IMR-90 (cell line): ENCODE measurements around the gene FAM8A1.

ENCODE experiments used
- BHLHE40 ChIP-seq: fragments of 150-350 bp; IDR thresholded peaks from 2 replicates; pipeline ENCODE4 v1.6.1; 2016; ENCODE audit warnings: mild to moderate bottlenecking, low read depth, low read length
- CEBPB ChIP-seq: IDR thresholded peaks from 2 replicates; pipeline ENCODE4 v1.6.1; 2012; ENCODE audit warnings: low read depth, low read length, improper control_type of control experiment
- CTCF ChIP-seq: conservative IDR thresholded peaks from 2 replicates; pipeline ENCODE4 v1.5.1; 2012; ENCODE audit warnings: mild to moderate bottlenecking, low read depth, low read length, improper control_type of control experiment
- ELK1 ChIP-seq: fragments of 150-350 bp; IDR thresholded peaks from 2 replicates; pipeline ENCODE4 v1.6.1; 2016; ENCODE audit warnings: low read depth, mild to moderate bottlenecking, low read length, moderate library complexity, borderline replicate concordance
- MXI1 ChIP-seq: IDR thresholded peaks from 2 replicates; pipeline ENCODE4 v1.6.1; 2012; ENCODE audit warnings: low read depth, mild to moderate bottlenecking, low read length, moderate library complexity, borderline replicate concordance
- POLR2A ChIP-seq: IDR thresholded peaks from 2 replicates; pipeline ENCODE4 v1.6.1; 2012; ENCODE audit warnings: mild to moderate bottlenecking, low read depth, low read length
- RAD21 ChIP-seq: IDR thresholded peaks from 2 replicates; pipeline ENCODE4 v1.6.1; 2012; ENCODE audit warnings: low read length, improper control_type of control experiment
- RCOR1 ChIP-seq: IDR thresholded peaks from 2 replicates; pipeline ENCODE4 v1.6.1; 2012; ENCODE audit warnings: mild to moderate bottlenecking, low read length, improper control_type of control experiment; ENCODE audit not compliant: insufficient replicate concordance
- RFX5 ChIP-seq: IDR thresholded peaks from 2 replicates; pipeline ENCODE4 v1.8.0; 2012; ENCODE audit warnings: low read depth, mild to moderate bottlenecking, low read length, moderate library complexity
- SMC3 ChIP-seq: fragments of 150-350 bp; IDR thresholded peaks from 2 replicates; pipeline ENCODE4 v1.6.1; 2016; ENCODE audit warnings: low read depth, mild to moderate bottlenecking, antibody characterized with exemption, low read length, moderate library complexity
- USF2 ChIP-seq: fragments of 150-350 bp; IDR thresholded peaks from 2 replicates; pipeline ENCODE4 v1.6.1; 2017; ENCODE audit warnings: mild to moderate bottlenecking, antibody characterized with exemption, low read length, low read depth

- no peak for TF ChIP-seq CTCF
- no peak for TF ChIP-seq POLR2A
- no peak for TF ChIP-seq MXI1
- no peak for TF ChIP-seq CEBPB
- no peak for TF ChIP-seq RAD21
- no peak for TF ChIP-seq BHLHE40
- TF ChIP-seq RCOR1, result no peak
- TF ChIP-seq RFX5, result no peak
- TF ChIP-seq ELK1, result no peak
- no peak for TF ChIP-seq SMC3
- TF ChIP-seq USF2, result no peak
Measured at GRCh38 chr6:17622144-17622543, 22.0 kb downstream of the FAM8A1 start.
